Measurements from ENCODE around the gene PLD6.
A peak's percentile ranks its signal among the peaks of the same experiment; 100 is the strongest.
"Not testable (repeated sequence)": the region's sequence is repeated elsewhere in the genome, so short reads cannot be mapped to it uniquely, and the experiment has no call there.

The PLD6 gene

GRCh38 chr17:17198281-17198680, 7.9 kb downstream of the PLD6 start:
- ATAC-seq: no peak
- TF ChIP-seq ZNF70 (CRISPR knock-in tag; IDR thresholded peaks at IDR 0.05) (no peak), TOX (CRISPR knock-in tag; IDR thresholded peaks at IDR 0.05; ENCODE audit: borderline replicate concordance) (no peak), ZFP3 (CRISPR knock-in tag; IDR thresholded peaks at IDR 0.05) (no peak), CSRNP3 (CRISPR knock-in tag; IDR thresholded peaks at IDR 0.05) (no peak), ISL1 (CRISPR knock-in tag; IDR thresholded peaks at IDR 0.05) (no peak), OSR1 (CRISPR knock-in tag; IDR thresholded peaks at IDR 0.05) (no peak), ESRRG (CRISPR knock-in tag; IDR thresholded peaks at IDR 0.05) (no peak), PPARA (CRISPR knock-in tag; IDR thresholded peaks at IDR 0.05; ENCODE audit: borderline replicate concordance) (no peak)

- TF ChIP-seq ESRRG (CRISPR knock-in tag; IDR thresholded peaks at IDR 0.05): no peak
- ATAC-seq: no peak
Observed at GRCh38 chr17:17196776-17197175, 9.4 kb downstream of the PLD6 start.

- ATAC-seq: not testable (repeated sequence)
Observed at GRCh38 chr17:17195466-17195865, 10.7 kb downstream of the PLD6 start.

- no peak for ATAC-seq
- TF ChIP-seq GLIS3 (CRISPR knock-in tag; IDR thresholded peaks at IDR 0.05) (no peak), SNAI2 (CRISPR knock-in tag; IDR thresholded peaks at IDR 0.05) (no peak), ZFP3 (CRISPR knock-in tag; IDR thresholded peaks at IDR 0.05) (no peak), POU6F1 (CRISPR knock-in tag; IDR thresholded peaks at IDR 0.05; ENCODE audit: borderline replicate concordance, low read depth) (no peak), CSDC2 (CRISPR knock-in tag; IDR thresholded peaks at IDR 0.05) (no peak), ZNF8 (CRISPR knock-in tag; IDR thresholded peaks at IDR 0.05) (no peak), BACH2 (CRISPR knock-in tag; IDR thresholded peaks at IDR 0.05; ENCODE audit: borderline replicate concordance) (no peak), ZNF70 (CRISPR knock-in tag; IDR thresholded peaks at IDR 0.05) (no peak), RARB (CRISPR knock-in tag; IDR thresholded peaks at IDR 0.05) (no peak), ZC3H10 (CRISPR knock-in tag; IDR thresholded peaks at IDR 0.05) (no peak), TOX (CRISPR knock-in tag; IDR thresholded peaks at IDR 0.05; ENCODE audit: borderline replicate concordance) (no peak), ESRRG (CRISPR knock-in tag; IDR thresholded peaks at IDR 0.05) (no peak), OSR1 (CRISPR knock-in tag; IDR thresholded peaks at IDR 0.05) (no peak), ZFP30 (CRISPR knock-in tag; IDR thresholded peaks at IDR 0.05) (no peak), TSHZ2 (CRISPR knock-in tag; IDR thresholded peaks at IDR 0.05) (no peak), ZNF565 (CRISPR knock-in tag; conservative IDR thresholded peaks at IDR 0.05; ENCODE audit: low read depth) (no peak), CSRNP3 (CRISPR knock-in tag; IDR thresholded peaks at IDR 0.05) (no peak), ISL1 (CRISPR knock-in tag; IDR thresholded peaks at IDR 0.05) (no peak)
Observed at GRCh38 chr17:17191961-17192381, 14.2 kb downstream of the PLD6 start.

- peak; percentile 73 for ATAC-seq
- TF ChIP-seq ZNF70 (CRISPR knock-in tag; IDR thresholded peaks at IDR 0.05) (peak; percentile 46; the same call in 1 of the 2 replicates), PATZ1 (CRISPR knock-in tag; IDR thresholded peaks at IDR 0.05; ENCODE audit: borderline replicate concordance) (no peak), SNAI2 (CRISPR knock-in tag; IDR thresholded peaks at IDR 0.05) (no peak)
Observed at GRCh38 chr17:17191346-17191792, 14.8 kb downstream of the PLD6 start.

Measured in SK-N-SH treated with all-trans-retinoic acid at 6 μM for 48 hours (cell line).